Measurements from ENCODE around the gene NKG7. TPM values are rescaled to one million over a fixed set of nuclear protein-coding genes. Genes with fewer than 3 reads are reported as not detected.

The NKG7 gene
- total and polyA plus RNA-seq, 2 of the 13 experiments (the other 11 are each of a cell fraction or from before 2014, with no cell fraction given), result 0.40 TPM; not detected in 1

DNA sequence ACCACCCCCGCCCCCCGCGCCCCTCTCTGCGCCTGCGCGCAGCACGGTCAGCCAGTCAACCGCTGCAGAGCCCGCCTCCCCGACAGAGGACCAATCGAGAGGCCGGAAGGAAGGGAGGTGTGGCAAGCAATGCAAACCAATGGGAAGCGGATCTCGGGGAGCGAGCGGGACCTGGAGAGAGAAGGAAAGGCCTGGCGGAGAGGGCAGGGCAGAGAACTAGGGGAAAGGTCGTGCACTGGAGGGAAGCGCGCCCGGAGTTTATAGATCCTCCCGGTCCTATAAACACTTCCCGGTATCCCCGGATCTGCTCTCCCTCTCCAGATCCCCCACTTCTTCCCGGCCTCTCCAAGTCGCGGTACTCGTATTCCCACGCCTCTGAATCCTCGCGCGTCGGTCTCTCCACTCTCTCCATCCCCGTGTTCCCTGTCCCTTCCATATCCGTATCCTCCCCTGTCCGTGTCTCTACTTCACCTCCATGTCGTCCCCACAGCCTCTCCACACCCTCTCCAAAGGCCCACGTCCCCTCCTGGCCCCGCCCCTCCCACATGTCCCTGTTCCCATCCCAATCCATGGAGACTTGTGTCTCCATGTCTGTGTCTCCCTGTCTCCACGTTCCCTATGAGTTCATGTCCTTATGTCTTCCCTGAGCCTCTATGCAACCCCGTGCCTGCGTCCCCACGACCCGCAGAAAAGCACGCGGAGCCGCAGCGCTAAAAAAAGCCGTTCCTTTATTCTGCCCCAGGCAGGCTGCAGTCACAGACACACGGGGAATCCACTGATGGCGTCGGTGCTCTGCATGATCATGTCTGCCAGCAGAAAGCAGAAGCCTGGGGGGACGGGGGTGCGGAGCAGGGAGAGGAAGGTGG lies 5.8 kb downstream of the NKG7 start (continued):
- TF ChIP-seq, protein P1, sequence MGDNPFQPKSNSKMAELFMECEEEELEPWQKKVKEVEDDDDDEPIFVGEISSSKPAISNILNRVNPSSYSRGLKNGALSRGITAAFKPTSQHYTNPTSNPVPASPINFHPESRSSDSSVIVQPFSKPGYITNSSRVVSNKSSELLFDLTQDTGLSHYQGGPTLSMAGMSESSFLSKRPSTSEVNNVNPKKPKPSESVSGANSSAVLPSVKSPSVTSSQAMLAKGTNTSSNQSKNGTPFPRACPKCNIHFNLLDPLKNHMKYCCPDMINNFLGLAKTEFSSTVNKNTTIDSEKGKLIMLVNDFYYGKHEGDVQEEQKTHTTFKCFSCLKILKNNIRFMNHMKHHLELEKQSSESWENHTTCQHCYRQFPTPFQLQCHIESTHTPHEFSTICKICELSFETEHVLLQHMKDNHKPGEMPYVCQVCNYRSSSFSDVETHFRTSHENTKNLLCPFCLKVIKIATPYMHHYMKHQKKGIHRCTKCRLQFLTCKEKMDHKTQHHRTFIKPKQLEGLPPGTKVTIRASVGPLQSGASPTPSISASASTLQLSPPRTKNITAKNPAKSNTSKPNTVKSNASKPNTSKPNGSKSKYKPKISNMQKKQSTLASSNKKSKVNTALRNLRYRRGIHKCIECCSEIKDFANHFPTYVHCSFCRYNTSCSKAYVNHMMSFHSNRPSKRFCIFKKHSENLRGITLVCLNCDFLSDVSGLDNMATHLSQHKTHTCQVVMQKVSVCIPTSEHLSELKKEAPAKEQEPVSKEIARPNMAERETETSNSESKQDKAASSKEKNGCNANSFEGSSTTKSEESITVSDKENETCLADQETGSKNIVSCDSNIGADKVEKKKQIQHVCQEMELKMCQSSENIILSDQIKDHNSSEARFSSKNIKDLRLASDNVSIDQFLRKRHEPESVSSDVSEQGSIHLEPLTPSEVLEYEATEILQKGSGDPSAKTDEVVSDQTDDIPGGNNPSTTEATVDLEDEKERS (CRISPR knock-in tag; IDR thresholded peaks at IDR 0.05), result no peak
- TF ChIP-seq ZNF614 (CRISPR knock-in tag; IDR thresholded peaks at IDR 0.05; ENCODE audit: borderline replicate concordance), result no peak
- TF ChIP-seq KLF16 (CRISPR knock-in tag; IDR thresholded peaks at IDR 0.05), result no peak
- TF ChIP-seq DPF2 (CRISPR knock-in tag; IDR thresholded peaks at IDR 0.05; ENCODE audit: borderline replicate concordance, low read depth), result no peak
- TF ChIP-seq ZNF883 (CRISPR knock-in tag; IDR thresholded peaks at IDR 0.05; ENCODE audit: not compliant biosample characterization), result no peak
- TF ChIP-seq ZFP36L1 (CRISPR knock-in tag; IDR thresholded peaks at IDR 0.05), result peak; percentile 44; the same call in 1 of the 2 replicates
- TF ChIP-seq RFX1 (IDR thresholded peaks at IDR 0.05), result no peak
- TF ChIP-seq, protein P2, sequence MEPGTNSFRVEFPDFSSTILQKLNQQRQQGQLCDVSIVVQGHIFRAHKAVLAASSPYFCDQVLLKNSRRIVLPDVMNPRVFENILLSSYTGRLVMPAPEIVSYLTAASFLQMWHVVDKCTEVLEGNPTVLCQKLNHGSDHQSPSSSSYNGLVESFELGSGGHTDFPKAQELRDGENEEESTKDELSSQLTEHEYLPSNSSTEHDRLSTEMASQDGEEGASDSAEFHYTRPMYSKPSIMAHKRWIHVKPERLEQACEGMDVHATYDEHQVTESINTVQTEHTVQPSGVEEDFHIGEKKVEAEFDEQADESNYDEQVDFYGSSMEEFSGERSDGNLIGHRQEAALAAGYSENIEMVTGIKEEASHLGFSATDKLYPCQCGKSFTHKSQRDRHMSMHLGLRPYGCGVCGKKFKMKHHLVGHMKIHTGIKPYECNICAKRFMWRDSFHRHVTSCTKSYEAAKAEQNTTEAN (CRISPR knock-in tag; conservative IDR thresholded peaks at IDR 0.05), result no peak
- no peak for TF ChIP-seq ZNF256 (CRISPR knock-in tag; conservative IDR thresholded peaks at IDR 0.05)
- 0 out of 2 replicates have a peak, but pooled peaks have one; percentile 53 for TF ChIP-seq ZNF263 (CRISPR knock-in tag; IDR thresholded peaks at IDR 0.05)
- TF ChIP-seq ZNF124 (CRISPR knock-in tag; IDR thresholded peaks at IDR 0.05), result no peak
- TF ChIP-seq, protein P3, sequence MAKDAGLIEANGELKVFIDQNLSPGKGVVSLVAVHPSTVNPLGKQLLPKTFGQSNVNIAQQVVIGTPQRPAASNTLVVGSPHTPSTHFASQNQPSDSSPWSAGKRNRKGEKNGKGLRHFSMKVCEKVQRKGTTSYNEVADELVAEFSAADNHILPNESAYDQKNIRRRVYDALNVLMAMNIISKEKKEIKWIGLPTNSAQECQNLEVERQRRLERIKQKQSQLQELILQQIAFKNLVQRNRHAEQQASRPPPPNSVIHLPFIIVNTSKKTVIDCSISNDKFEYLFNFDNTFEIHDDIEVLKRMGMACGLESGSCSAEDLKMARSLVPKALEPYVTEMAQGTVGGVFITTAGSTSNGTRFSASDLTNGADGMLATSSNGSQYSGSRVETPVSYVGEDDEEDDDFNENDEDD (CRISPR knock-in tag; IDR thresholded peaks at IDR 0.05; ENCODE audit: borderline replicate concordance), result peak; percentile 75; the same call in 1 of the 2 replicates
- TF ChIP-seq, protein P4, sequence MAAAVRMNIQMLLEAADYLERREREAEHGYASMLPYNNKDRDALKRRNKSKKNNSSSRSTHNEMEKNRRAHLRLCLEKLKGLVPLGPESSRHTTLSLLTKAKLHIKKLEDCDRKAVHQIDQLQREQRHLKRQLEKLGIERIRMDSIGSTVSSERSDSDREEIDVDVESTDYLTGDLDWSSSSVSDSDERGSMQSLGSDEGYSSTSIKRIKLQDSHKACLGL (CRISPR knock-in tag; IDR thresholded peaks at IDR 0.05), result no peak
- TF ChIP-seq ZSCAN21 (CRISPR knock-in tag; IDR thresholded peaks at IDR 0.05; ENCODE audit: borderline replicate concordance), result peak; percentile 22; the same call in 1 of the 2 replicates
- TF ChIP-seq ZIK1 (CRISPR knock-in tag; IDR thresholded peaks at IDR 0.05; ENCODE audit: borderline replicate concordance, low read depth), result no peak
- TF ChIP-seq HNRNPL (IDR thresholded peaks at IDR 0.05; ENCODE audit: low read depth, low read length), result peak; percentile 62; the same call in 1 of the 2 replicates
- peak; percentile 57; the same call in 1 of the 2 replicates for TF ChIP-seq ARNT2 (CRISPR knock-in tag; IDR thresholded peaks at IDR 0.05; ENCODE audit: low read depth)
- TF ChIP-seq SNAPC2 (CRISPR knock-in tag; IDR thresholded peaks at IDR 0.05), result peak; percentile 36; the same call in 1 of the 2 replicates
- TF ChIP-seq, protein P5, sequence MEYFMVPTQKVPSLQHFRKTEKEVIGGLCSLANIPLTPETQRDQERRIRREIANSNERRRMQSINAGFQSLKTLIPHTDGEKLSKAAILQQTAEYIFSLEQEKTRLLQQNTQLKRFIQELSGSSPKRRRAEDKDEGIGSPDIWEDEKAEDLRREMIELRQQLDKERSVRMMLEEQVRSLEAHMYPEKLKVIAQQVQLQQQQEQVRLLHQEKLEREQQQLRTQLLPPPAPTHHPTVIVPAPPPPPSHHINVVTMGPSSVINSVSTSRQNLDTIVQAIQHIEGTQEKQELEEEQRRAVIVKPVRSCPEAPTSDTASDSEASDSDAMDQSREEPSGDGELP (IDR thresholded peaks at IDR 0.05; ENCODE audit: borderline replicate concordance, low read depth), result no peak
- TF ChIP-seq PCBP2 (optimal IDR thresholded peaks at IDR 0.05; ENCODE audit: low read depth, low read length, poor library complexity, severe bottlenecking), result peak; percentile 79
- TF ChIP-seq FOXA3 (CRISPR knock-in tag; IDR thresholded peaks at IDR 0.05), result 0 out of 2 replicates have a peak, but pooled peaks have one; percentile 10
- TF ChIP-seq MYNN (CRISPR knock-in tag; IDR thresholded peaks at IDR 0.05; ENCODE audit: low read depth), result no peak

Data from HepG2 (cell line).